Natural killer cell (primary cell): Measurements from ENCODE around the gene C18orf63. TPM values are rescaled to one million over a fixed set of nuclear protein-coding genes. Genes with fewer than 3 reads are reported as not detected.

Source experiments
- ATAC-seq, 3 donors: fragments of 150-1000 bp in 2 of 3; fragments of 200-7000 bp in 1 of 3; cut with Tn5 transposase; 1 replicate in 1 of 3; 2 replicates in 2 of 3; pipeline ENCODE4 v1.10.0; 2021; ENCODE audit warnings: mild to moderate bottlenecking in 2 of 3, moderate library complexity in 2 of 3
- DNase-seq, 2 donors: peaks; one replicate each; pipeline versions ENCODE4 v3.0.0 to v3.0.0-alpha.2; 2013 to 2021; ENCODE audit warnings: mixed read lengths in 1 of 2
- H3K27ac ChIP-seq: one replicate; pipeline ENCODE4 v1.5.1; 2013; ENCODE audit warnings: mild to moderate bottlenecking, low read length
- H3K27me3 ChIP-seq: one replicate; pipeline ENCODE4 v1.6.1; 2013; ENCODE audit warnings: low read length; ENCODE audit not compliant: control insufficient read depth, insufficient read depth
- H3K36me3 ChIP-seq: one replicate; pipeline ENCODE4 v1.6.1; 2013; ENCODE audit warnings: low read length; ENCODE audit not compliant: control insufficient read depth, insufficient read depth
- H3K4me1 ChIP-seq: one replicate; pipeline ENCODE4 v1.6.1; 2013; ENCODE audit warnings: low read length; ENCODE audit not compliant: control insufficient read depth, insufficient read depth
- H3K4me3 ChIP-seq: one replicate; pipeline ENCODE4 v1.5.1; 2013; ENCODE audit warnings: low read length
- H3K9me3 ChIP-seq: one replicate; pipeline ENCODE4 v1.6.1; 2013; ENCODE audit warnings: low read length; ENCODE audit not compliant: control insufficient read depth, insufficient read depth
- H3K27ac Mint-ChIP-seq, 2 donors: one replicate each; pipeline ENCODE4 v1.8.0; 2022; ENCODE audit warnings: mild to moderate bottlenecking in 2 of 2, mixed read lengths in 2 of 2, moderate library complexity in 1 of 2
- H3K27me3 Mint-ChIP-seq, 2 donors: one replicate each; pipeline ENCODE4 v1.8.0; 2022; ENCODE audit warnings: low read depth in 2 of 2, mixed read lengths in 2 of 2
- H3K36me3 Mint-ChIP-seq: one replicate; pipeline ENCODE4 v1.8.0; 2022; ENCODE audit warnings: mixed read lengths
- H3K4me1 Mint-ChIP-seq, 2 donors: one replicate each; pipeline ENCODE4 v1.8.0; 2022; ENCODE audit warnings: mixed read lengths in 2 of 2
- H3K4me3 Mint-ChIP-seq: one replicate; pipeline ENCODE4 v1.8.0; 2022; ENCODE audit warnings: mild to moderate bottlenecking, moderate library complexity, mixed read lengths
- H3K9me3 Mint-ChIP-seq, 2 donors: one replicate each; pipeline ENCODE4 v1.8.0; 2022; ENCODE audit warnings: mixed read lengths in 2 of 2
- whole genome bisulfite sequencing: methylation state at CpG from one replicate; pipeline ENCODE4 v1.1.7; 2013; ENCODE audit warnings: missing lambda C conversion rate; ENCODE audit not compliant: insufficient coverage; 5-methylcytosine and 5-hydroxymethylcytosine counted together
- intact Hi-C: fragments of 100-400 bp; cut with micrococcal nuclease; formaldehyde crosslinking; loops from one replicate; pipeline ENCODE4 v1.14.2; 2022
- total RNA-seq, 4 donors: library from RNA; stranded (reverse); fragments of 120-200 nt in 1 of 4; gene quantifications; one replicate each; pipeline versions ENCODE4 v1.2.3 to v1.2.4, GENCODE V29; 2013 to 2022
- TF ChIP-seq, protein P1 (sequence below): fragments of 200-600 bp; IDR thresholded peaks from one replicate; pipeline ENCODE4 v1.8.0; 2022; ENCODE audit warnings: antibody characterized with exemption

C18orf63 gene
- total RNA-seq, 3 donors from 2014 or later (not counting 1 experiment from before 2014, with no cell fraction given) = not detected

DNA sequence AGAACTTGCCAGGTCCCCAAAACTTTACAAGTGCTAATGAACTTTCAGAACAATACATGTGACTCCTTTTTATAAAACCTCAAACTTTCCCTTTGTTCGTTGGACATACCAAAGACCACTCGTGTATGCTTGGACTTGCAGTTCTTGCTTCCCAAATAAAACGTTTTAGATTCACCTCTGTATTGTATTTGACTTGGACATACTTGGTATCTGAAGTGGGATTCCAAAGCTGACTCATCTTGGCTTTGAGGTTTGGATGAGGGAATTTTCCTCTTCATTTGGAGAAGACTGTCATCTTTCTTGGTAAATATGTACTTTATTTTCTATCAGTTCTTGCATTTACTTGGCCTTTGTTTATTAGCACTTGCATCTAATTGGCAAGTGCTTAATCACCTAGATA, 15.9 kb upstream of the C18orf63 start:
- H3K27ac Mint-ChIP-seq = no peak overlapping the region
- H3K27ac ChIP-seq = no peak overlapping the region
- H3K4me1 ChIP-seq = no peaks in the 10 kb centered on the region
- no peak for ATAC-seq
- TF ChIP-seq, protein P1, sequence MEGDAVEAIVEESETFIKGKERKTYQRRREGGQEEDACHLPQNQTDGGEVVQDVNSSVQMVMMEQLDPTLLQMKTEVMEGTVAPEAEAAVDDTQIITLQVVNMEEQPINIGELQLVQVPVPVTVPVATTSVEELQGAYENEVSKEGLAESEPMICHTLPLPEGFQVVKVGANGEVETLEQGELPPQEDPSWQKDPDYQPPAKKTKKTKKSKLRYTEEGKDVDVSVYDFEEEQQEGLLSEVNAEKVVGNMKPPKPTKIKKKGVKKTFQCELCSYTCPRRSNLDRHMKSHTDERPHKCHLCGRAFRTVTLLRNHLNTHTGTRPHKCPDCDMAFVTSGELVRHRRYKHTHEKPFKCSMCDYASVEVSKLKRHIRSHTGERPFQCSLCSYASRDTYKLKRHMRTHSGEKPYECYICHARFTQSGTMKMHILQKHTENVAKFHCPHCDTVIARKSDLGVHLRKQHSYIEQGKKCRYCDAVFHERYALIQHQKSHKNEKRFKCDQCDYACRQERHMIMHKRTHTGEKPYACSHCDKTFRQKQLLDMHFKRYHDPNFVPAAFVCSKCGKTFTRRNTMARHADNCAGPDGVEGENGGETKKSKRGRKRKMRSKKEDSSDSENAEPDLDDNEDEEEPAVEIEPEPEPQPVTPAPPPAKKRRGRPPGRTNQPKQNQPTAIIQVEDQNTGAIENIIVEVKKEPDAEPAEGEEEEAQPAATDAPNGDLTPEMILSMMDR = no peak
- H3K9me3 ChIP-seq = no peaks in the 10 kb centered on the region
- no peak for DNase-seq
- H3K4me3 Mint-ChIP-seq = no peak overlapping the region
- no peaks in the 10 kb centered on the region for H3K4me1 Mint-ChIP-seq
- no peaks in the 10 kb centered on the region for H3K36me3 ChIP-seq
- peaks cover 13 to 37% of the 10 kb centered on the region in 2 donors for H3K27me3 Mint-ChIP-seq
- intact Hi-C loops = no loop called here
- H3K4me3 ChIP-seq = no peak overlapping the region
- H3K9me3 Mint-ChIP-seq = no peaks in the 10 kb centered on the region
- H3K27me3 ChIP-seq = no peaks in the 10 kb centered on the region
- WGBS = 63% methylated on average over 3 of the region's 3 CpGs
- no peaks in the 10 kb centered on the region for H3K36me3 Mint-ChIP-seq

DNA sequence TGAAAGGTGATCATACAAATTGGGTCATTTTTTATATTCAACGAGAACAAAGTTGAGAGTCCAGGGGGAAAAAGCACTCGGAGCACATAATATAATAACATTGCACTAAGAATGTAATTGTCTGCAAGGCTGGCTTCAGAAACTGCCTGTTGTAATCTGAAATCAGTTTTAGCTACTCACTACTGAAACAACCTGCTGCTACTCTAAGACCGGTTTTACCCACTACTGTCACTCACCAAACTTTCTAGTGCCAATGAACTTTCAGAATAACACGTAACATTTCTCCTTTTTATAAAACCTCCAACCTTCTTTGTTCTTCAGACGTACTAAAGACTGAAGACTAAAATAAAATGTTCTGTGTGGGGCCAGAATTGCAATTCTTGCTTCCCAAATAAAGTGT, 12.3 kb upstream of the C18orf63 start:
- H3K27ac ChIP-seq = no peak overlapping the region
- no peak overlapping the region for H3K4me3 ChIP-seq
- H3K27ac Mint-ChIP-seq = no peak overlapping the region
- H3K4me1 ChIP-seq = no peaks in the 10 kb centered on the region
- H3K4me3 Mint-ChIP-seq = no peak overlapping the region
- no peaks in the 10 kb centered on the region for H3K9me3 ChIP-seq
- peaks cover 6% of the 10 kb centered on the region for H3K27me3 ChIP-seq
- no peak for DNase-seq
- no peaks in the 10 kb centered on the region for H3K36me3 Mint-ChIP-seq
- no peaks in the 10 kb centered on the region for H3K36me3 ChIP-seq
- H3K27me3 Mint-ChIP-seq = peaks cover 32 to 66% of the 10 kb centered on the region in 2 donors
- ATAC-seq = no peak
- intact Hi-C loops = no loop called here
- TF ChIP-seq, protein P1 = no peak
- H3K9me3 Mint-ChIP-seq = no peaks in the 10 kb centered on the region
- no peaks in the 10 kb centered on the region for H3K4me1 Mint-ChIP-seq
- 87% methylated on average over 3 of the region's 5 CpGs for WGBS

DNA sequence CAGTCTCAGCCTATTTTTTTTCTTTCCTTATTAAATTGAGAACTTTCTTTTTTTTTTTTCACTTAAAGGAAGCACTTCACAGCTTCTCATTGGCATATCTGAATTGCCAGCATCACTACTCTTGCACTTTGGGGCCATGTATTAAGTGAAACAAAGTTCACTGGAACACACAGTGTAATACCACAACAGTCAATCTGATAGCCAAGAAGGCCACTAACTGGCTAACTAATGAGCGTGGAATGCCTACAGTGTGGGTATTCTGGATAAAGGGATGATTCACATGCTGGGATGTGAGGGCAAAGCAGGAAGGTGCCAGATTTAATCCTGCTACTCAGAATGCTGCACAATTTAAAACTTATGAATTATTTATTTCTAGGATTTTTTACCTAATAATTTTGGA, 11.7 kb upstream of the C18orf63 start:
- Mint-ChIP-seq H3K9me3 (no peaks in the 10 kb centered on the region), H3K4me3 (no peak overlapping the region), H3K36me3 (no peaks in the 10 kb centered on the region), H3K4me1 (no peaks in the 10 kb centered on the region), H3K27me3 (peaks cover 28 to 66% of the 10 kb centered on the region in 2 donors), H3K27ac (no peak overlapping the region)
- ATAC-seq = no peak
- DNase-seq = no peak
- intact Hi-C loops = no loop called here
- Histone ChIP-seq H3K9me3 (no peaks in the 10 kb centered on the region), H3K27me3 (peaks cover 6% of the 10 kb centered on the region), H3K36me3 (no peaks in the 10 kb centered on the region), H3K27ac (no peak overlapping the region), H3K4me3 (no peak overlapping the region), H3K4me1 (no peaks in the 10 kb centered on the region)
- WGBS = 92% methylated on average over 1 of the region's 1 CpG
- TF ChIP-seq, protein P1 = no peak

DNA sequence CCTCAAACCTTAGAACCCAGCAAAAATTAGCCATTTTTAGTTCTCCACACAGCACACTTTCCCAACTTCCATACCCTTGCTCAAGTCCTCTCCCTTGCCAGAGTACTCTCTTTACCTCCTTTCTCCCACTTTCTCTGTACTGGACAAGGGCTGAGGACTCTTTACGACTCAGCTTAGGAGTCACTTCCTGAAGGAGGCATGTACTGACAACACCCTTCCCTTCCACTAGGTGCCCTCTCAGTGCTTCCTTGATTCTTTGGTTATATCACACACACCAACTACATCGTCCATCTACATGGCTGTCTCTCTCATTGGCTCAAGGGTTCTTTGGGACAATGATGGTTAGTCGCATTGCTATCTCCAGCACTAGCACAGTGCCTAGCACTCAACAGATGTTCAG, 5.2 kb upstream of the C18orf63 start:
- no peaks in the 10 kb centered on the region for H3K9me3 Mint-ChIP-seq
- intact Hi-C loops = loop anchor here (1.0 kb wide), 1 partner anchor 183 kb away; no protein-coding TSS in a partner anchor
- ATAC-seq (peak in 2 of 3 donors; percentile 55 to 70), DNase-seq (peak in 1 of 2 donors; percentile 59)
- H3K4me3 Mint-ChIP-seq = no peak overlapping the region
- Histone ChIP-seq H3K36me3 (no peaks in the 10 kb centered on the region), H3K4me3 (no peak overlapping the region), H3K27ac (no peak overlapping the region), H3K27me3 (peaks cover 6% of the 10 kb centered on the region), H3K4me1 (no peaks in the 10 kb centered on the region), H3K9me3 (no peaks in the 10 kb centered on the region)
- WGBS = 13% methylated on average over 2 of the region's 3 CpGs
- H3K27me3 Mint-ChIP-seq = peaks cover 35 to 37% of the 10 kb centered on the region in 2 donors
- H3K27ac Mint-ChIP-seq = no peak overlapping the region
- no peaks in the 10 kb centered on the region for H3K4me1 Mint-ChIP-seq
- no peaks in the 10 kb centered on the region for H3K36me3 Mint-ChIP-seq
- TF ChIP-seq, protein P1 = no peak
